Measurements from ENCODE around the gene SLC25A44.

SLC25A44 gene, protein sequence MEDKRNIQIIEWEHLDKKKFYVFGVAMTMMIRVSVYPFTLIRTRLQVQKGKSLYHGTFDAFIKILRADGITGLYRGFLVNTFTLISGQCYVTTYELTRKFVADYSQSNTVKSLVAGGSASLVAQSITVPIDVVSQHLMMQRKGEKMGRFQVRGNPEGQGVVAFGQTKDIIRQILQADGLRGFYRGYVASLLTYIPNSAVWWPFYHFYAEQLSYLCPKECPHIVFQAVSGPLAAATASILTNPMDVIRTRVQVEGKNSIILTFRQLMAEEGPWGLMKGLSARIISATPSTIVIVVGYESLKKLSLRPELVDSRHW

DNA sequence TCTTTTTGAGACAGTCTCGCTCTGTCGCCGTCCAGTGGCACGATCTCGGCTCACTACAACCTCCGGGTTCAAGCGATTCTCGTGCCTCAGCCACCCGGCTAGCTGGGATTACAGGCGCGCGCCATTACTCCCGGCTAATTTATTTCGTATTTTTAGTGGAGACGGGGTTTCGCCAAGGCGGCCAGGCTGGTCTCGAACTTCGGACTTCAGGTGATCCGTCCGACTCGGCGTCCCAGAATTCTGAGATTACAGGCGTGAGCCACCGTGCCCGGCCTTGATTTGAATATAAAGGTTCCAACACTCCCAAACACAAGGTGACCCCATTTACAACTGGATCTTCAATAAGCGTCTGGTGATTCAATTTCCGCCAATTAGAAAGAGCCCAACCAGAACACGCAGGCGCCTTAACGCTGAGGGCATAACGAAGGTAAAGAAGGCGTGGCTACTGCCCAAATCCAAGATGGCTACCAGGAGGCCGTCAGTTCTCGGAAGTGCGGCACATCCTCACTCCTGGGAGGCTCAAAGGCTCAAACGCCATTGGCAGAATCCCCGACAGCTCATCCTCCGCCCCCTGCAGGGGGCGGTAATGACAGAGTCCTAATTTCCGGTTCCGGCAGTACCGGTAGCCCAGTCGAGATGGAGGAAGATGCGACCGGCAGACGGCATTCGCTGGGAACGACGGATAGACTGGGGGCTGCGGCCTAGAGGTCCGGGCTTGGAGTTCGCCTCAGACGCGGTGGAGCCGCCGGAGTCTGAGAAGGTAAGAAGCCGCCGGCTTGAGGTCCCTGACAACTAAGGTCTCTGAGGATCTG lies at the start of gene SLC25A44:
TSS of gene SLC25A44 (plus strand) at position 617 of the 812 bp plus-strand sequence. CDS start 5,744 bp downstream, outside the sequence.
- peak; percentile 100 for DNase-seq

DNA sequence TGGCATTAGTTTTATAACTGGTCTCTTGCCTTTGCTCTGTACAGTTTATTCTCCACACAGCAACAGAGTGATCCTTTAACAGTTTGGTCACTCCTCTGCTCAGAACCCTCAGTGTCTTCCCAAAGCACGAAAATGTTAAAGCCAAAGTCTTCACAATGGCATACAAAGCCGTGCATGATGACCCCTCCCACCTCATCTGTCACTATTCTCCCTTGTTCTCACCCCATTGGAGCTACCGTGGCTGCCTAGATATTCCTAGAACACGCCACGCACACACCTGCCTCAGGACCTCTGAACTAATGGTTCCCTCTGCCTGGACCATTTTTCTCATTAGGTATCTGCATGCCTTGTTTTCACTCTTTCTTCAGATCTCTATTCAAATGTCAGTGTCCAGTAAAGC lies 49.2 kb upstream of the SLC25A44 start:
- DNase-seq = no peak

DNA sequence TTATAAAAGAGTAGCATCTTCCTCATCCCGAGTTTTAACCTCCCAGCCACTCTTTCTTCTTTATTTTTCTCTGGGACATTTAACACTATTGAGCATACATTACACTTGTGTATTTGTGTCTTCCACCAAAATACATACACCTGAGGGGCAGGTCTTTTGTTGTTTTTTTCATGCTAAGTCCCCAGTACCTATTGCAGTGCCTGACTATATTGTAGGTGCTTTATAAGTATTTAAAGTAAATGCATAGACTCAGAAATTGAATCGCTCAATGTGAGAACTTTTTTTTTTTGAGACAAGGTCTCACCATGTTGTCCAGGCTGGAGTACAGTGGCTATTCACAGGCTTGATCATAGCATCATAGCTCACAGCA lies 48.3 kb upstream of the SLC25A44 start:
- no peak for DNase-seq

DNA sequence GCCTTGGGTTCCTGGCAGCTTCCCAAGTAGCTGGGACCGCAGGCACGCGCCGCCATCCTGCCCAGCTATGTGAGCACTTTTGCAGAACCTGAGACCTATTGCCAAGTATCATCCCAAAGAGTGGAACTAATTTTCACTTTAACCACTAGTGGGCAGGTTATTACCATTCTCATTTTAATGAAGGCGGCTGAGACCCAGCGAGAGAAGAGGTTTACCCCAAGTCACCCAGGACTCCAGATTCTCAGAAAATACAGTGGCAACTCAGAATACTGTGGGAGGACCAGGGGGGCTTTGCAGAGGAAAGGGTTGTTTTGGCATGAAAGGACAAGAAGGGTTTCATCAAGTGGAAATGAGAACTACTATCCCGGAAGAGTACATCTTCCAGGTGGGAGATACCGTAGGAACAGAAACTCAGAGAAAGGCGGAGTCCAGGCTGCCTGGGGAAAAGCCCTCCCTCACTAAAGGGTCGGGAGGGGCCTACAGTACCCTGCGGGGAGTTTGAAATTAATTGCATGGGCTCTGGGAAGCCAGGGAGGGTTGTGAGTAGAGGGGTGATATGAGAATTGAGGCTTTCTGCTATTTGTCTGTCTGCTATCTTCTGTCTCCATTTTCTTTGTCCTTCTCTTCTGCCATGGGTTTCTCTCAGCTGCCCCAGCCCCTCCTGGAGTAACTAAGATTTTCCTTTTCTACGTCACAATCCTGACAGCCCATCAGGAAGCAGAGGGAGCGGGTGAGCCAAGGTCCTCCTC lies 47.7 kb upstream of the SLC25A44 start:
- peak; percentile 94 for DNase-seq

DNA sequence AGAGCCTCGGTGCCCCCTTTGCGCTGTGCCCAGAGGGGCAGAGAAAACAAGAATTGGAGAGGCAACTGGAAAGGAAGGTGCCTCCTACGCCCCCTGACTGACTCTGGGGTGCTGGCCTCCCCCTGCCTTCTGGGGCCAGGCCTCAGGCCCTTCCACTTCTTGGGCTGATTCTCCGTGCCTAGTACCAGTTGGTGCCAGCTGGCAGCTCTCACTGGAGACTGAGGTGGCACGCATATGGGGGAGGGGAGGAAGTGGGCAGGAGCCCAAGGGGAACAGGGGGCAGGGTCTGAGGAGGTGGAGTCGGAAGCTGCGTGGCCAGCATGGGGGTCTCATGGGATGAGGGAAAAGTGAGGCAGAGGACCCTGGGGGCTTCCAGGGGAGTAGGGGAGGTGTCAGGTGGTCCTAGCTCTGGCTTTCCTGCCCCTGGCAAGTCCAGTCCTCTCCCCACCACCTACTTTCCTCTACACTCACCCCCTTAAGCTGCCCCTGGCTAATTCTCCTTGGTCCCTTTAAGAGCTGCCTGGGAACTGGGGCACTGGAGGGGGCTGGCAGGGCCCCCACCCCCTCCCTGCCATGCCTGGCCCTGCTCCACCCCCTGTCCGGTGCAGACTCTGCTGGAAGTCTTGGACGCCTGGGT lies 47.0 kb upstream of the SLC25A44 start:
- DNase-seq = no peak

DNA sequence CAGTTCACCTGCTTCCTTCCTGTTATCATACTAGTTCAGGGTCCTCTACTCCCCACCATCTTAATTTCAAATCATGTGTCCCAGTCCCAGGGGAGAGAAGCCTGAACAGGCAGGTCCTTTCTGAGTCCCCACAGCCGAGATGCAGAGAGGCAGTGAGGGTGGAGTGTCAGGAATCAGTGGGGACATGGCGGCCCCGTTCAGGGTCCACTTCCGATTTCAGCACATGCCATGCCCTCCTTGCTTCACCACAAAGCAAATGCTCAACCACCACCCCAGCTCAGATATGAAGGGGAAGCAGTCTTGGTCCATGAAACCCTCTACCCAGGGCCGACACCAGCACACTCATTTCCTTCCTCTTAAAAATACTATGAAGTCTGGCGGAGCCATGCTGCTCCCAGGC lies 45.7 kb upstream of the SLC25A44 start:
- DNase-seq = no peak

DNA sequence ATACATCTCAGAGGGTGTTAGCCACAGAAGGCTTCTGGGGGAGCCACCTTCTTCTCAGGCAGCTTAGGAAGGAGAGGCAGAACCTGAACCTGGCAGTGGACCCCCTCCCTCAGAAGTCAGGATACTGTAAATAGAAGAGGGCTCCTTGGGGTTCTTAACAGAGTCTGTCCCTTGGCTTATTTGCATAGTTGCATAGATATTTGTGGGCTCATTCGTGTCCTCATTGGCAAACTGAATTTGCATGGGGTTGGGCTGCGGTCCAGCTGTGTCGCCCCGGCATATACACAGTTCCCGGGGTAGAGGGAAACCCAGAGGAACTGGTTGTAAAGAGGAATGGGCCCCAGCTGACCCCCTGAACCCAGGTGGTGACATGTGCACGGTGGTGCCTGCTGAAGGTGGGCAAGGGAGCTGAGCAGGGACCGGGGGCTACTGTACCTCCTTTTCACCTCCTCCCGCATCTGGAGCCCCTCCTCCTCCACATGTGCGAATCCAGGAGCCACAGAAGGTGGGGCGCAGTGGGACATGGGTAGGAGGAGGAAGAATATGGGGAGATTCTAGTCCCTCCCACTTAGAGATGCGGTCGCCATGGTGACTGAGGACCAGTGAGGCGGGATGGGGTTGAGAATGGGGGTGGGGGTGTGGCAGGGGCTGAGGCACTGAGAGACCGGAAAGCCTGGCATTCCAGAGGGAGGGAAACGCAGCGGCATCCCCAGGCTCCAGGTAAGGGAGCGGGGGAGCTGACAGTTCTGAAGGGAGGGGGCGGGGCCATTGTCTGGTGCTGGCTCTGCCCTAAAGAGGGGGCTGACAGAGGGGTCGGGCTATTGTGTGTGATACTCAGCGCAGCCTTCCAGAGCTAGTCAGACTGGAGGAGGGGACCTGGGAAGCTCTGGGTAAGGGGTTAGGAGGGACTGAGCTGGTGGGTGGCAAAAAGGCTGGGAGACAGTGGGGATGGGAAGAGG lies 44.3 kb upstream of the SLC25A44 start:
- DNase-seq = no peak

DNA sequence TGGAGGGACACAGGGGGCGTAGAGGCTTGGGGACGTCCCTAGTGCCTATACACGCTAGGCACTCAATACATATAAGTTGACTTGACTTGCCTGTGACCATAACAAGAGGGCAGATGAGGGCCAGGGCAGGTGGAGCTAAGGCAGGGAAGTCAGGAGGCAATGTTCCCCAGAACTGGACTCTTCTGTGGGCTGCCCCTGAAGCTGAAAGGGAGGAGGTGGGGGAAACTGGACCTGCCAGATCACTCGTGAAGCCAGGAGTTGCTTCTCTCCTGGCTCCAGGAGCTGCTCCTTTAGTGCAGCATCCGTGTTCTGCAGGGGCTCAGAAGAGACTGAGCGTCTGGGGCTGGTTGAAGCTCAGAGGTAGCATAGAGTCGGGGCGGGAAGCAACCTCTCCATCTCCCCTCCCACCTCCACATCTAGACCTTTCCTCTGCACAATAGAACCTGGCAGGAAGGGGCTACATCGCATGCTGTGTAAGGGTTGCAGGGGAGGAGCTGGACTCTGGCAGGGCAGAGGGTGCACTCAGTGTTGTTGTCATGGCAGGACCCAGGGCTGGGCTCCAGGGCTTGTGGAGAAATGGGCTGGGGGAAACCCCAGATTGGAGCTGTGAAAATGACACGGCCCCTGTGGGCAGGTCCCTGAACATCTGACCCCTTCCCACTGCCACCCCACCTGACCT lies 43.4 kb upstream of the SLC25A44 start:
- no peak for DNase-seq

DNA sequence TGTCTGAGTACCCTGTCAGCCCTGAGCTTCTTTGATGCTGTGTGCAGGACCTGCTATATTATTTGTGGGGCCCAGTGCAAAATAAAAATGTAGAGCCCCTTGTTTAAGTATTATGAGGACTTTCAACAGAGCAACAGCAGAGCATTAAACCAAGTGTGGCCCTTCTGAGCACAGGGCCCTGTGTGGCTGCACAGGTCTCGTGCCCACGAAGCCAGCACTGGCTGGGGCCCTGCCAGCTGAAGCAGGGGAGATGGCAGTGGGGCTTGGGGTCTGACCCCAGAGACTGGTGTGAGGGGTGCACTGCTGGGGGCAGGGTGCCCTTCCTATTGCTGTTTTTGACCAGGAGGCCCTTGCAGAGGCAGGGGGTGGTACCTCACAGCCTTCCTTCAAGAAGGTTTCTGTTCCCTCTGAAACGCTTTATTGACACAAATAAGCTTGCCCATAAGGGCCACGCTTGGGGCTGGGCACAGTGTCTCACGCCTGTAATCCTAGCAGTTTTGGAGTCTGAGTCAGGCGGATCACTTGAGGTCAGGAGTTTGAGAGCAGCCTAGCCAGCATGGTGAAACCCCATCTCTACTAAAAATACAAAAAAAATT lies 42.7 kb upstream of the SLC25A44 start:
- DNase-seq = no peak

DNA sequence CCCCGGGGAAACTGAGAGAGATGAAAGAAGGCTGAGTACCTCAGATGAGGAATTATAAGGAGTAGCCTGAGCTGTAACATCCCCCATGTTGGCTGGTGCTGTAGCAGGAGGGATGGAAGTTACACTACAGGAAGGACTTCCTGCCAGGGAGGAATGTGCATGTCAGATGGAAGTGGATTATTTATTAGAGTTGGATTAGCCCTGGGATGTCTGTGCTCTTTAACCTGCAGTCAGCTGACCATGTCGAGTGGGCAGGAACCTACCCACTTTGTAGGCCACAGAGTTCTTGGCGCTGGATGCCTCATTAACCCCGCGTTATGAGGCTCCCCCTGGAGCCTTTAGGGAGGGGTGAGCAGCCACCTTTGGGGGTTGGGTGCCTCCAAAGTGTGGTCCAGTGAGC lies 41.3 kb upstream of the SLC25A44 start:
- peak; percentile 53 for DNase-seq

DNA sequence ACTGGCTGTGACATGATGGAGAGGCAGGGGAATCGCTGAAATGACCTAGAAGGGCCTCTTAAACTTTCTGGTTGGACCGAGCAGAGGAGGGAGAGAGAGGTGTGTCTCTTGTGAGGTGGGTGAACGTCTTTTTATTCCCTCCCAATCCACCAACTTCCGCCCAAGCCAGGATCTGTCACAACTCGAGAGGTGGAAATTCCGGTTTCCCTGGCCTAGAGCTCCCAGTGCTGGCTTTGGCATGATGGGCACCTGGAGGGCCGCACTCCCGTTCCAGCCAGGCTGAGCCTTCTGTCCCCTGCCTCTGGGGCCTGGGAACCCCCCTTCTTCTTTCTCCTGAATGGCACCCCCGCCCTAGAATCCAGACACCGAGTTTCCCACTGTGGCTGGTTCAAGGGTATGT lies 40.5 kb upstream of the SLC25A44 start, which contains the start of gene SEMA4A:
TSS of gene SEMA4A (plus strand) at position 224 of the 400 bp plus-strand sequence. CDS start 994 bp downstream, outside the sequence.
- DNase-seq = no peak

DNA sequence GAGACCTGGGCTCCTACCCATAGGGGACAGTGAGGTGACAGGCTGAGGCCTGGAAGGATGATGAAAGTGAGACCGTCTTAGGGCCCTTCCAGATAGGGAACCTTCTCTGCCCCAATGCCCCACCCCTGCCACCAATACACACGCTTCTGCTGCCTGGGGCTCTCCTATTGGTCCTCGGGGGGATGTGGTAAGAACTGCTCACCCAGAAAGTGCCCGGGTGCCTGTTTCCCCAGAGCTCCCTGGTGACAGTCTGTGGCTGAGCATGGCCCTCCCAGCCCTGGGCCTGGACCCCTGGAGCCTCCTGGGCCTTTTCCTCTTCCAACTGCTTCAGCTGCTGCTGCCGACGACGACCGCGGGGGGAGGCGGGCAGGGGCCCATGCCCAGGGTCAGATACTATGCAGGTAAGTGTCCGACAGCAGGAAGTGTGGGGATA lies 39.6 kb upstream of the SLC25A44 start:
- DNase-seq = no peak

DNA sequence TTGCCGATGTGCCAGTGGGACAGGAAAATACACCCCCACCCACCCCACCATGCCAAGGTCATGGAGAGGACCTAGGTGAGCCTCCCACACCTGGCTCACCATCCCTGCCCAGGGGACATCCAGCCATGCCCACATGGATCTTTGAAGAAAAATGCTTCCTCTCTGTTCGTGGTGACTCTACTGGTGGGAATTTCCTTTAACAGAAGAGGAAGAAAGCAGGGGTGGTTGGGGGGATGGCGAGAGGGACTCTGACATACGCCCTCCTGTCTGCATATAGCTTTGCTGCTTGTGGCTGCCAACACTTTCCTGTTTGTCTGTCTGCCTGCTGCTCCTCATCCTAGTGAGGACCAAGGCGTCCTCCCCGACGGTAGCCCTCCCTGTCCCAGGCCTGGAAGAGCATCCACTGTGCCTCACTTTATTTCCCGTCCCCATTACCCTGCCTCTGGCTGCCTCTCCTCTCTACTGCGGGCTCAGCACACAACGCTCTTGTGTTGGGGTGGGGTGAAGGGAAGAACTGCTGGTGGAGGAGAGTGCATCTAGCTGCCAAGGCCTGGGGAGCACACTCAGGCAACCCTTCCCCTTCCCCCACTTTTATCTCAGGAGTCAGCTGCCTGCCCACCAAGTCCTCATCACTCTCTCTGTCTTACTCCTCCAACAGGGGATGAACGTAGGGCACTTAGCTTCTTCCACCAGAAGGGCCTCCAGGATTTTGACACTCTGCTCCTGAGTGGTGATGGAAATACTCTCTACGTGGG lies 38.0 kb upstream of the SLC25A44 start:
- DNase-seq = no peak

DNA sequence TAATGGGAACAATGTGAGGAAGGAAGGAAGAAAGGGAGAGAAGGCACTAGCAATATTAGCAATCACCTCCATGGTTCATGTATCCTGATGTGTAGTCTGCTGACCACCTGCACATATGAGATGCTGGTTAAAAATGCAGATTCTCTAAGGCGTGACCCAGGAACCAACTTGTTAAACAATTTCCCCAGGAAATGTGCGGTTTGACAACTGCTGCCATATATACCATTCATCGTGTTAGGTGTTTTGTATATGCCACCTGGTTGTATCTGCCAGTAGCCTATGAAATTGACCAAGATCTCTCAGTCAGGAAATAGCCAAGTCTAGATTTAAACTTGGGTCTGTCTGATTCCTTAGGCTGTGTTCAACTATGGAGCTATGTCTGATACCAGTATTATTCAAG lies 36.4 kb upstream of the SLC25A44 start:
- DNase-seq = no peak

DNA sequence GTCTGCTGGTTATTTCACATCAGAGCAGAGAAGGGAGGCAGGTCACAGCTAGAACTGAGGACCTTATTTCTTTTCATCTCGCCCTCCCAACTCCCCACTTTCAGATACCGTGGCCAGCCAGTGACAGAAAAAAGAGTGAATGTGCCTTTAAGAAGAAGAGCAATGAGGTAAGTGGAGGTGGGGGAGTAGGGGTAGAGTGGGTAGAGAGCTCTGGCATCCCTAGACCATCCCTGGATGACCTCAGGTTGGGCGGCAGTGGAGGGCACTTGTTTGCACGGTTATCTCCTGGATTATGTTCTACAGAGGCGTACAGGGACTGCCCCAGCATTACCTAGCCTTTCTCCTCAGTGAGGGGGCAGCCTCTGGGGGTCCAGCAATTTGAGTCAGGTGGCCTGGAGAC lies 35.9 kb upstream of the SLC25A44 start:
- DNase-seq = no peak

DNA sequence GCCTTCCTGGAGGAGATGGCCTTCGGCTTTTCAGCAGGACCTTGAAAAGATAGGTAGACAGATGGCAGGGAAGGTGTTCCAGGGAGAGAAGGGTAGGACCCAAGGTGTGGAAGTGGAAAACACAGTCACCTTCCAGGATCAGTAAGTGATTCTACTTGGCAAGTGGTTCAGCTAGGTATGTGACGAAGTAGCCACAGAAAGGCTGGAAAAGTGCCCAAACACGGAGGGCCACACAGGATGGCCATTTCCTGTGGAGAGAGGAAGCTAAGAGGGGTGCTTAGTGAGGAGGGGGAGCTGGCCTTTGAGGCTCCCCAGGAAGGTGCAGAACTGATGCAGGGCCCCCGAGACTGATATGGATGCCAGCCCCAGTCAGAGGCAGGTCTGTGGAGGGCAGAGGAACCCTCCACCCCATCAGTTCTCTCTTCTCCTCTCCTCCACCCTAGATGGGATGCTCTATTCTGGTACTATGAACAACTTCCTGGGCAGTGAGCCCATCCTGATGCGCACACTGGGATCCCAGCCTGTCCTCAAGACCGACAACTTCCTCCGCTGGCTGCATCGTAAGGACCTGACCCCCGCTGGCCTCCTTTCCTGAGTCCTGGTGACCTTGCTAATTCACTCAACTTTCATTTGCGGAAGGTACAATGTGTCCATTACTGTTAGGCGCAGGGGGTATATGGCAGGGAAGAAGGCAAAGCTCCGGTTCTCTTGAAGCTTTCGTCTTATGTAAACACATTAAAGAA lies 33.7 kb upstream of the SLC25A44 start:
- DNase-seq = no peak

DNA sequence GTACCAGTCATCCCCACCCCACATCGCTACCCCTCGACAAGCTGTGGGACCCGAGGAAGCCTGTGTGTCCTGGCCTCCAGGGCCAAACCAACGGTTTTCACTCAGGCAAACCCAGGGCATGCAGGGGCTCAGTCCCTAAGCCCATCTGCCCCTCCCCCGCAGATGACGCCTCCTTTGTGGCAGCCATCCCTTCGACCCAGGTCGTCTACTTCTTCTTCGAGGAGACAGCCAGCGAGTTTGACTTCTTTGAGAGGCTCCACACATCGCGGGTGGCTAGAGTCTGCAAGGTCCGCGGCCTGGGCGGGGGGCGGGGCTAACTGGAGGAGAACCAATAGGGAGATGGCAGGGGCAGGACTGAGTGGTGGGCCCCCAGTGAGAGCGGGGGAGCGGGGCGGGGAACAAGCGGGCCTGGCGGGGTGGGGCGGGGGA lies 33.1 kb upstream of the SLC25A44 start:
- DNase-seq = peak; percentile 97

DNA sequence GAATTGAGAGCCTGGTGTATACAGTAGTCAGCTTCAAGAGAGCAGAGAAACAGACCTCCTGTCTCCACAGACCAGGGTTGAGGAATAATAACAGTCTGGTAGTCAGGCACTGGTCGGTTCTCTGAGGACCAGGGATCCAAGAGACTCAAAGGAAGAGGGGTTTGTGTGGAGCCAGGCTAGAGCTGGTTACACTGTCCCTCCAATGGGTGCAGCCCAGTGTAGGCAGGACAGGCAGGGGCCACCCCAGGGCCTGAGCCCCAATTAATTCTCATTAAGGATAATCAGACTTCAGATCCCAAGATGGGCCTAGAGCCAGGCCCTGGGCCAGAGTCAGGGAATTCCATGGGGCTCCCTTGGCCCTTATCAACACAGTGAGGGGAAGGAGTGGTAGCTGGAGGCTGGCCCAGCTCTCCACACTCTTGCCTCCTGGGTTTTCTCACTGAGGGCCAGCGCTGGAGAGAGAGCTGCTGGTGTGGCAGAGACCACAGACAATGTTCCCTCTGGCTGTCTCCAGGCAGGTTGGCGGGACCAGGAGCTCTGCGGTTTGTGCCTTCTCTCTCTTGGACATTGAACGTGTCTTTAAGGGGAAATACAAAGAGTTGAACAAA lies 31.4 kb upstream of the SLC25A44 start:
- DNase-seq = peak; percentile 56

DNA sequence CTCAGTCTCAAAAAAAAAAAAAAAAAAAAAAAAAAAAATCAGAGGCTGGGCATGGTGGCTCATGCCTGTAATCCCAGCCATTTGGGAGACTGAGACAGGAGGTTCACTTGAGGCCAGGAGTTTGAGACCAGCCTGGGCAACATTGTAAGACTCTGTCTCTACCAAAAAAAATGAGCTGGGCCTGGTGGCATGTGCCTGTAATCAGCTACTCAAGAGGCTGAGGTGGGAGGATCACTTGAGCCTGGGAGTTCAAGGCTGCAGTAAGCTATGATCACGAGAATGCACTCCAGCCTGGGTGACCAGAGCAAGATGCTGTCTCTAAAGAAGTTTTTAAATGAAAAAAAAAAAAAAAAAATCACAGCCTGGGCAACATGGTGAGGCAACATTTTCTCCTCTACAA lies 30.2 kb upstream of the SLC25A44 start:
- no peak for DNase-seq
